ENCODE data around the gene USP13. TPM values are rescaled to one million over a fixed set of nuclear protein-coding genes. Genes with fewer than 3 reads are reported as not detected.

Gene USP13
- total RNA-seq, 2 donors from 2014 or later: 75.9 to 89.7 TPM

- H3K36me3 ChIP-seq: no peaks in the 10 kb centered on the region
- peak overlapping the region; percentile 58 to 79 for H3K4me3 ChIP-seq
- H3K27me3 ChIP-seq: no peaks in the 10 kb centered on the region
- DNase-seq (ENCODE audit: low spot score): no peak
- peaks cover 0 to 9% of the 10 kb centered on the region in 2 donors for H3K4me1 ChIP-seq
- peak overlapping the region; percentile 93 to 97 for H3K27ac ChIP-seq
- TF ChIP-seq, protein P1, sequence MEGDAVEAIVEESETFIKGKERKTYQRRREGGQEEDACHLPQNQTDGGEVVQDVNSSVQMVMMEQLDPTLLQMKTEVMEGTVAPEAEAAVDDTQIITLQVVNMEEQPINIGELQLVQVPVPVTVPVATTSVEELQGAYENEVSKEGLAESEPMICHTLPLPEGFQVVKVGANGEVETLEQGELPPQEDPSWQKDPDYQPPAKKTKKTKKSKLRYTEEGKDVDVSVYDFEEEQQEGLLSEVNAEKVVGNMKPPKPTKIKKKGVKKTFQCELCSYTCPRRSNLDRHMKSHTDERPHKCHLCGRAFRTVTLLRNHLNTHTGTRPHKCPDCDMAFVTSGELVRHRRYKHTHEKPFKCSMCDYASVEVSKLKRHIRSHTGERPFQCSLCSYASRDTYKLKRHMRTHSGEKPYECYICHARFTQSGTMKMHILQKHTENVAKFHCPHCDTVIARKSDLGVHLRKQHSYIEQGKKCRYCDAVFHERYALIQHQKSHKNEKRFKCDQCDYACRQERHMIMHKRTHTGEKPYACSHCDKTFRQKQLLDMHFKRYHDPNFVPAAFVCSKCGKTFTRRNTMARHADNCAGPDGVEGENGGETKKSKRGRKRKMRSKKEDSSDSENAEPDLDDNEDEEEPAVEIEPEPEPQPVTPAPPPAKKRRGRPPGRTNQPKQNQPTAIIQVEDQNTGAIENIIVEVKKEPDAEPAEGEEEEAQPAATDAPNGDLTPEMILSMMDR (IDR thresholded peaks at IDR 0.05): no peak
- H3K9me3 ChIP-seq: no peaks in the 10 kb centered on the region
Observed at GRCh38 chr3:179651687-179652446, 973 bp upstream of the USP13 start.

- Histone ChIP-seq H3K9me3 (no peaks in the 10 kb centered on the region), H3K4me3 (peak overlapping the region; percentile 58 to 79), H3K4me1 (peaks cover 0 to 16% of the 10 kb centered on the region in 2 donors), H3K36me3 (no peaks in the 10 kb centered on the region), H3K27ac (peak overlapping the region; percentile 93 to 97), H3K27me3 (no peaks in the 10 kb centered on the region)
- DNase-seq (ENCODE audit: low spot score): peak; percentile 79
- TF ChIP-seq, protein P1 (IDR thresholded peaks at IDR 0.05): peak in 1 of 2 donors; percentile 52
Observed at GRCh38 chr3:179653096-179653797, 407 bp downstream of the USP13 start.

- peaks cover 0 to 17% of the 10 kb centered on the region in 2 donors for H3K4me1 ChIP-seq
- H3K27ac ChIP-seq: peak overlapping the region; percentile 93 to 97
- H3K4me3 ChIP-seq: no peak overlapping the region
- no peaks in the 10 kb centered on the region for H3K36me3 ChIP-seq
- DNase-seq (ENCODE audit: low spot score): no peak
- TF ChIP-seq, protein P1 (IDR thresholded peaks at IDR 0.05): no peak
- no peaks in the 10 kb centered on the region for H3K9me3 ChIP-seq
- H3K27me3 ChIP-seq: no peaks in the 10 kb centered on the region
Observed at GRCh38 chr3:179655236-179655635, 2.4 kb downstream of the USP13 start.

DNA sequence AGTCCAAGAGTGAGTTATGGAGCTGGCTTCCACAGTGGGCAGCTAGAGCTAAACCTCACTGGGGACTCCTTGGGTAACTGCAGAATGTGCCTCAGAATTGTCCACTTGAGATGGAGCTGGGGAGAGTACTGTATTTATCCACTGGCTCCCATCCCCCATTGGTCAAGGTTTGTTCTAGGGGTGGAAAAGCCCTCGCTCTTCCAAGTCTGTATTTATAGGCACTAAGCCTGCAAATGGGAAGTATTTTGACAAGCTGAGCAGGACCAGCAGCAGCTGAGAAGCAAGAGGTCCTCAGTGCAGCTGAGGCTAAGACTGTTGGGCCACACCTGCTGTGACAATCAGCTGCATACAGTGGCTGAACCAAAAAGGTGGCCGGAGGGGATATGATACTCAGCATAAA is 5.8 kb downstream of the USP13 start:
- H3K4me3 ChIP-seq: no peak overlapping the region
- H3K4me1 ChIP-seq: peaks cover 0 to 37% of the 10 kb centered on the region in 2 donors
- TF ChIP-seq, protein P1 (IDR thresholded peaks at IDR 0.05): no peak
- no peaks in the 10 kb centered on the region for H3K36me3 ChIP-seq
- H3K9me3 ChIP-seq: no peaks in the 10 kb centered on the region
- DNase-seq (ENCODE audit: low spot score): no peak
- H3K27ac ChIP-seq: peak overlapping the region in 1 of 2 donors; percentile 45
- no peaks in the 10 kb centered on the region for H3K27me3 ChIP-seq

DNA sequence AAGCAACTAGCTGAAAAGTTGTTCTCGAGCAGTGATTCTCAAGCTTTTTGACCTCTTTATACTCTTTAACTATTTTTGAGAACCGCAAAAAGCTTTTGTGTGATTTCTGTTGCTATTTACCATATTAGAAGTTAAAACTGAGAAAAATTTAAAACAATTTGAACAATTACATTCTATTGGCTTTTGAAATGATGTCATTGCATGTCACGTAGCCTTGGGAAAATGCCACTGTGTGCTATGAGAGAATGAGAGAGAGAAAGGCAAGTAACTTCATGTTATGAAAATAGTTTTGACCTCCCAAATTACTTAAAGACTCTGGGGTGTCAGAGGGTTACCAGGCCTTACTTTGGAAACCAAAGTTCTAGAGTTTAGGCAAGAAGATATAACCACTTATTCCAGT is 8.0 kb downstream of the USP13 start:
- no peaks in the 10 kb centered on the region for H3K36me3 ChIP-seq
- H3K4me3 ChIP-seq: no peak overlapping the region
- H3K4me1 ChIP-seq: peaks cover 0 to 57% of the 10 kb centered on the region in 2 donors
- no peaks in the 10 kb centered on the region for H3K9me3 ChIP-seq
- H3K27me3 ChIP-seq: no peaks in the 10 kb centered on the region
- peak overlapping the region in 1 of 2 donors; percentile 45 for H3K27ac ChIP-seq
- TF ChIP-seq, protein P1 (IDR thresholded peaks at IDR 0.05): no peak
- no peak for DNase-seq (ENCODE audit: low spot score)
